ENCODE data around the gene EMC1.

- TF ChIP-seq CTCF (IDR thresholded peaks at IDR 0.05) (no peak), POLR2A (IDR thresholded peaks at IDR 0.05) (no peak)
Observed at GRCh38 chr1:19166066-19166465, 85.3 kb downstream of the EMC1 start.

Data from thyroid gland (tissue), 4 donors.